HG02678 (cell line): ENCODE results near the gene SLC35G3.
"Not testable (repeated sequence)": the region's sequence is repeated elsewhere in the genome, so short reads cannot be mapped to it uniquely, and the experiment has no call there.

ENCODE experiments used
- ATAC-seq: cut with Tn5 transposase; IDR thresholded peaks from one replicate; pipeline ENCODE4 v1.9.1; 2021; ENCODE audit warnings: mild to moderate bottlenecking, moderate library complexity; ENCODE audit not compliant: unreplicated experiment

Gene SLC35G3

GRCh38 chr17:35212668-35213067 lies 18.5 kb upstream of the SLC35G3 start:
- ATAC-seq = no peak

DNA sequence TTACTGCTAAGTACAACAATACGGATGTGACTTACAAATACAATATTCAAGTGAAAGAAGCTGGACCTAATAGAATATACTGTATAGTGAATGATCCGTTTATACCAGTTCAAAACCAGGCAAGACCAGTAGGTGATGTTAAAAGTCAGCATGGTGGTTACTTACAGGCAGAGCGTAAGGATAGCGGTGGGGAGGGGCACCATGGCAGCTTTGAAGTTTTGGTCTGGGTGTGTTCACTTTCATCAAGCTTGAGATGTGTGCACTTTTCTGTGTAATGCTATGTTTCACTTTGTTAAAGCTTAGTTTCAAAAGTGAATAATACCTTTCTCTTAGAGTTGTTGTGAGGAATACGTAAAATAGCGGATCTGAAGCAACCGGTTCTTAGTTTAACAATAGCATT lies 16.5 kb upstream of the SLC35G3 start:
- no peak for ATAC-seq

DNA sequence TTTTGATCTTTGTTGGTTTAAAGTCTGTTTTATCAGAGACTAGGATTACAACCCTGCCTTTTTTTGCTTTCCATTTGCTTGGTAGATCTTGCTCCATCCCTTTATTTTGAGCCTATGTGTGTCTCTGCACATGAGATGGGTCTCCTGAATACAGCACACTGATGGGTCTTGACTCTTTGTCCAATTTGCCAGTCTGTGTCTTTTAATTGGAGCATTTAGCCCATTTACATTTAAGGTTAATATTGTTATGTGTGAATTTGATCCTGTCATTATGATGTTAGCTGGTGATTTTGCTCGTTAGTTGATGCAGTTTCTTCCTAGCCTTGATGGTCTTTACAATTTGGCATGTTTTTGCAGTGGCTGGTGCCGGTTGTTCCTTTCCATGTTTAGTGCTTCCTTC lies 8.4 kb upstream of the SLC35G3 start:
- ATAC-seq = not testable (repeated sequence)

- ATAC-seq = not testable (repeated sequence)
These were observed 869 bp upstream of the SLC35G3 start for GRCh38 chr17:35195062-35195461.

DNA sequence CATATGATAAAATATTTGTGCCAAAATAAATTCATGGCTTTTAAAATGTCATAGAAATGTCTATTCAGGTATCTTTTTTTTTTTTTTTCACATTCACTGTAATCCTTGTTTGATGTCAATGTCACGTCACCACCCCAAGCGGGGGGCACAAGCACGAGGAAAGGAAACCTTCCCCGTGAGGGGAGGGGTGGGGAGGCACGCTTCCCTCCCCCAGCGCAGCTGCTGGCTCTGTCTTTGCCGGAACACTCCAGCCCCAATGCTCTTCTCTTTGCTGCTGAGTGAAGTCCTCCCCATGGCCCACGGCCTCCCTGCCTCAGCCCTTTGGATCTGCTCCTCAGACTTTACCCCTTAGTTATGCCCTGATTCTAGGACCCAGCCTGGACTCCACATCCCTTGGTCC lies 1.5 kb downstream of the SLC35G3 start:
- no peak for ATAC-seq

DNA sequence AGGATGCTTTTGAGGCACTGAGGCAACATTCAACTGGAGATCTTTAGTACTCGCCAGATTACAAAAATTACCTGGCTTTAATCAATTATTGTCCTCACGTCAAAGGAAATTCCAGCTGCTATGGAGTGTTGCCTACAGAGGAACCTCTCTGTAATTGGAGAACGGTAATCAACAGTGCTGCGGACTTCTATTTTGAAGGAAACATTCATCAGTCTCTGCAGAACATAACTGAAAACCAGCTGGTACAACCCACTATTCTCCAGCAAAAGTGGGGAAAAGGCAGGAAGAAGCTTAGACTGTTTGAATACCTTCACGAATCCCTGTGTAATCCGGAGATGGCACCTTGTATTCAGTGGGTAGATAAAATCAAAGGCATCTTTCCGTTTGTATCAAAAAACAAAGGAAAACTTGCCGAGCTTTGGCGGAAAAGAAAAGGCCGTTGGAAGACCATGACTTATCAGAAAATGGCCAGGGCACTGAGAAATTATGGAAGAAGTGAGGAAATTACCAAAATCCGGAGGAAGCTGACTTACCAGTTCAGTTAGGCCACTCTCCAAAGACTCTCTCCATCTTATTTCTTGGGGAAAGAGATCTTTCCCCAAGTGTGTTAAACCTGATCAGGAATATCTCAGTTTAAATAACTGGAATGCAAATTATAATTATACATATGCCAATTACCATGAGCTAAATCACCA lies 3.0 kb downstream of the SLC35G3 start:
- ATAC-seq = no peak

DNA sequence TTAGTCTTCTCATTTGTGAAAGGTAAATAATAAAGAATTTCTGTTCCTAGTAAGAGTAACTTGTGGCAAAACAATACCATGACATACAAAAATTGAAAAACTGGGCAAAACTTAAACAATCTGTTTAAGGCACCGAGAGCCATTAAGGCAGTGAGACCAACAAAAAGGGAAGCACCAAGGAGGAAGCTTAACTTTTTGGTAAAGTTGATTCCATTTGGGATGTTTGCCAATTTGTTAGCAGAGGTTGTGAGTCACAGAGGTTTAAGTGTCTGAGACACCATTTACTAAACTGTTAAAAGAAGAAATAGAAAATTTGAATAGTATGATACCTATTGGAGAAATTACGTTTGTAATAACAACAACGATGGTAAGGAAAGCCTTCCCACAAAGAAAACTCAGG lies 4.9 kb downstream of the SLC35G3 start:
- no peak for ATAC-seq

- ATAC-seq = no peak
These were observed 6.1 kb downstream of the SLC35G3 start for GRCh38 chr17:35188111-35188510.

DNA sequence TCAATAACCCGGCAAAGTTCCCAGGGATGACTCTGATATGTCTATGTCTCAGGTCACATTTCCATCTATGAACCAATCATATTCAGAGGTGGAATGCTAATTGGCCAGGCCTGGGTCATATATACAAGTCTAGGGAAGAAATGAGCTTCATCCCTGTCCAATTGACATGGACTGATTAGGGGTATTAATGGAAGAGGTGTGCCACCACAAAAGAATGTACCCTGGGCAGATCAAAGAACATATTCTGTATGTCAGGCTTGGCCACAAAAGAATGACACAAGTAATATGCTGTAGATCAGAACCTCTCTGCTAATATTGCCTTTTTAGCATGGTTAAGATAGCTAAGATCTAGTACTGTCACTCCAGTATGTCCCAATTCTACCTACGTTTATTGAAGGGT lies 6.7 kb downstream of the SLC35G3 start:
- no peak for ATAC-seq

GRCh38 chr17:35185849-35186248 lies 8.3 kb downstream of the SLC35G3 start:
- ATAC-seq = no peak

DNA sequence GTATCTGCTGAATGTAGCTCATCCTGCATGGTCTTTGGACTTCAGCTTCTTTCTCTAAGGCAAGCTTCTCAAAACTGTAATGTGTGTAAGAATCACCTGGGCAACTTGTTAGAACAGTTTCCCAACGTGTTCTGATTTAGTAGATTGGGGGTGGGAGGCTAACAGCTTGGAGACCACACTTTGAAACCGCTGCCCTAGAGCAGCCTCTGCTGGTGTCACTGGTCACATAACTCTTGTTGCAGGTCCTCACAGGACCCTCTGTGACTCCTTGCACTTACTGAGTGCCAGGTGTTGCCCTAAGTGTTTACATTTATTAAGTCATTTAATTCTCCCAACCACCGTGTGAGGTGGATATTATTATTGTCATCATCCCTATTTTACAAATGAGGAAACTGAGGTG lies 9.9 kb downstream of the SLC35G3 start:
- no peak for ATAC-seq

- no peak for ATAC-seq
These were observed 10.9 kb downstream of the SLC35G3 start for GRCh38 chr17:35183332-35183731.

DNA sequence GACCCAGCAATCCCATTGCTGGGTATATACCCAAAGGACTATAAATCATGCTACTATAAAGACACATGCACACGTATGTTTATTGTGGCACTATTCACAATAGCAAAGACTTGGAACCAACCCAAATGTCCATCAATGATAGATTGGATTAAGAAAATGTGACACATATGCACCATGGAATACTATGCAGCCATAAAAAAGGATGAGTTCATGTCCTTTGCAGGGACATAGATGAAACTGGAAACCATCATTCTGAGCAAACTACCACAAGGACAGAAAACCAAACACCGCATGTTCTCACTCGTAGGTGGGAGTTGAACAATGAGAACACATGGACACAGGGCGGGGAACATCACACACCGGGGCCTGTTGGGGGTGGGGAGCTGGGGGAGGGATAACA lies 14.8 kb downstream of the SLC35G3 start:
- not testable (repeated sequence) for ATAC-seq

DNA sequence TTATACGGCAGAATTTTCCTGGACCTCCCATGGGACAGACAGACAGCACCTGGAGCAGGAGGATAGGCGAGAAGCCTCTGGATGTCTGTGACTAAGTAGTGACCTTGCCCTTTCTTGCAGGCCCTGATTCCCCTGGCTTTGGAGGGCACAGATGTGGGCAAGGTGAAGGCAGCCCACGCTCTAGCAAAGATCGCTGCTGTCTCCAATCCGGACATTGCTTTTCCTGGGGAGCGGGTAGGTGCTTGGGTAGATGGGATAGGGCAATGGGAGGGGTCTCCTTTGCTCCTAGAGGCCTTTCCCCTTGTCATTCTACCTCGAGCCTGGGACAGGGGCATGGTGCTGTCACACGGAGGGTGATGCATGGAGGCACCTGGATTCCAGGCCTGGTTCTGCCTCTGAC lies 17.3 kb downstream of the SLC35G3 start:
- no peak for ATAC-seq

DNA sequence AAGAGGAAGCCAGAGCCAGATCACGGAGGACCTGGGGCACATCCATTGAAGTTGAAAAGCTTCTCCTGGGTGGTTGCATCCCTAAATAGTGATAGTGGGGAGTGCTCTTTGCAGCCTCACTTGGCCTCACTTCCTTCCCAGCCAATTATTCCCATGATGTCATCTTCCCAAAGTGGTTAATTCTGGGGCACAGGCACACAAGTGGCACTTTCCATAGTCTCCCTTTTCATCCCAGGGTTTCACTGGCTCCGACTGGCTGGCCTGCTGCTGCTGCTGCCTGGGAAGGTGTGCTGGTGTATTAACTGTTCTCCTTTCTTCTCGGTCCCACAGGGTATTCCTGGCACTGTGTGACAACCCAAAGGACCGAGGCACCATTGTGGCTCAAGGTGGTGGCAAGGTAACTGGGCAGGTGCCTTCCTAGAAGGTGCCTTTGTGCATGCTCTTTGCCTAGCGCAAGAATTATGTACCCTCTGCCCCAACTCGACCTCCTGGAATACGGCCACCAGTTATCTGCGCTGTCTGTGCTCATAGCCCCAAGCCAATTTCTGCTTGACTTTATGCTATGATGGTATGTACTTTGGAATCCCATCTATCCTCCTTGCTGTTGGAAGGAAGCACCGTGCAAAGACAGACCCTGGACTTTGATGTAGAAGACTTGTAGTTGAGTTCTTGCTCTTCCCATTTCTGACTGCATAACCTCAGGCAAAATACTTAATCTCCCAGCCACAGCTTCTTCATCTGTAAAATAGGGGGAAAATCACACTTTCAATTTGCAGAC lies 18.4 kb downstream of the SLC35G3 start:
- no peak for ATAC-seq

- ATAC-seq = no peak
These were observed 19.3 kb downstream of the SLC35G3 start for GRCh38 chr17:35174835-35175334.

DNA sequence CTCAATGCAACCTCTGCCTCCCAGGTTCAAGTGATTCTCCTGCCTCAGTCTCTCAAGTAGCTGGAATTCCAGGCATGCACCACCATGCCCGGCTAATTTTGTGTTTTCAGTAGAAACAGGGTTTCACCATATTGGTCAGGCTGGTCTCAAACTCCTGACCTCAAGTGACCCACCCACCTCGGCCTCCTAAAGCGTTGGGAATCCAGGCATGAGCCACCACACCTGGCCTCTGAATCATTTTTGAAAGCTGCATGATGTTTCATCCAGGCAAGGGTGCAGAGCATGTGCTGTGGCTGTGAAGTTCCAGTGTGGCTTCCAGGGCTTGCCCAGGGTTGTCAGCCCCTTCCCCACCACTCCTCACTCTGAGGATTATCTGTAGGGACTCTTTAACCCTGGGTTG lies 21.9 kb downstream of the SLC35G3 start:
- ATAC-seq = not testable (repeated sequence)

DNA sequence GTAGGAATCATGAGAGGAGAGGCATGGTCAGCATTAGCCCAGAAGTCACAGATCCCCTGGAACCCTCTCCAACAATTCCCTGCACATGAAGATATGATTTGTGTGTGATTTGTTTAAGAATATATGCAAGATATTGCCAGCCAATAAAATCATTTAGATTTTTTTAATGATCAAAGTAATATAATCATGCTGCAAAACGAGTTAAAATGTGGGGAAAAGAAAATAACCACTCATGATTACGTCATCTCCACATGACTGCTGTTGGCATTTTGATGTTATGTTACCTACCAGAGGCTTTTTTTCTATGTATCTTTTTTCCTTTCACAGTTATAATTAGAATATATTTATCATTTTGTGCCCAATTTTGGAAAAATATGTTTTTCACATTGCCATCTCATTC lies 22.4 kb downstream of the SLC35G3 start:
- ATAC-seq = no peak

DNA sequence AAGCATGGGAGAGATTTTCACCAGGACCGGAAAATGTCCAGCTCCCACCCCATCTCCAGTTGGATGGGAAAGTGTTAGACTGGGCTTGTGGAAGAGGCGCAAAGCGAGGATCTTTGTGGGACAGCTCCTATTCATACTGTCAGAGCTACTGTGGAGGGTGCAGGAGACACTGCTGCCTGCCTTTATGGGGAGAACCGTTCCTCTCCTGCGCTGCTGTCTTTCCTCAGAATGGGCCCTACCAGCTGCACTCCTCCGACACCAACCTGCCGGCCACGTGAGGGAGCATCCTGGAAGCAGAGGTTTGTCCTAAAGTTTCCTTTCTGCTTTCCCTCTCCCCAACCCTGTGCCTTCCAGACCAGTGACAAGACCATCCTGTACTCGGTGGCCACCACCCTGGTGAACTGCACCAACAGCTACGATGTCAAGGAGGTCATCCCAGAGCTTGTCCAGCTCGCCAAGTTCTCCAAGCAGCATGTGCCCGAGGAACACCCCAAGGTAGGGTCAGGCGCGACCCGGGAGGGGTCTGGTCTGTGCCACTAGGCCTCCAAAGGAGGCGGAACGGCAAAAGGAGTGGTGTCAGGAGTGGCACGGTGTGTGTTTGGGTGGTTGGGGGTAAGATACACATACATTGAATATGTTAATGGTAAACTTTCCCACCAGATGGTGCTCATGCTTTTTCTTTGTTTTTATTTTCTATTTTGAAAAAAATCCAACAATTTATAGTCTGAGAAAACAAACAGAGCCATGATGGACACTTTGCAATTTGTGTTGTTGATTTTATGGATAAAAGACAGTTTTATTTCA lies 23.0 kb downstream of the SLC35G3 start:
- no peak for ATAC-seq

DNA sequence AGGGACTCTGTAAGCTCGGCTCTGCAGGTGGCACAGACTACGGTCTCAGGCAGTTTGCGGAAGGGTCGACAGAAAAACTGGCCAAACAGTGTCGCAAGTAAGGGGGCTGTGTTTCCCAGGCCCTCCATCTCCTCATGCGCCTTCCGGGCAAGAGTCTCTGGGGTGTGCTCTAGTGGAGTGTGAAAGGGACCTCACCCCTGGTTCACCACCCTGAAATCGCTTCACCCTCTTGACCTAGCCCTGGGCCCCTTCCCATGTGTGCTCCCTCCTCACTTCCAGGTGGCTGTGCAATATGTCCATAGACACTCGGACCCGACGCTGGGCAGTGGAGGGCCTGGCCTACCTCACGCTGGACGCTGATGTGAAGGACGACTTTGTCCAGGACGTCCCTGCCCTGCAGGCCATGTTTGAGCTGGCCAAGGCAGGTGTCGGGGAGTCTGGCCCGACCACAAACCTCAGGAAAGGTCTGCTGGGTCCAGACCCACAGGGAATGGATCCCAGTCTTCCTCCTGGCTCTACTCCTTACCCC lies 24.3 kb downstream of the SLC35G3 start:
- ATAC-seq = no peak

DNA sequence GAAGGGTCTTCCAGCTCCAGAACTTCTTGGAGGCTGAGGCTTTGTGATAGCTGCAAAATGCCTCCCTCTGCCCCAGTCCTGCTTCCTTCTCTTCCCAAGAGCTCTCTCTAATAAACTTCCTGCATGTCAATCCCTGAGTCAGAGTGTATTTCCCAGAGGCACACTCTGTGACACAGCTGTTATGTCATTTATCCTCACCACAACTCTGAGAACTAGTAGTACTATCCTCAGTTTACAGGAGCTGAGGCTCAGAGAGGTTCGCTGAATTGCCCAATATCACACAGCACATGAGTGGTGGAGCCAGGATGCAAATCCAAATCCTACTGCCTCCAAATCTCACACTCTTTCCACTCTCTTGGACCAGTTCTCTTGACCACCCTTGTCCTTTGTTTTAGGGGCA lies 26.5 kb downstream of the SLC35G3 start:
- ATAC-seq = no peak
